A673 (cell line): Measurements from ENCODE around the gene COX6B1. TPM values are rescaled to one million over a fixed set of nuclear protein-coding genes. Genes with fewer than 3 reads are reported as not detected.

Experiments used
- BruUV-seq: library from RNA; stranded (reverse); fragments of 400-500 nt; replicated peaks from 2 replicates; lab custom pipeline; 2021; lab: Mats Ljungman, UMichigan
- CTCF ChIA-PET: fragments of 300-600 bp; sonication (Branson Sonifier 250); formaldehyde crosslinking; loops from one replicate; lab custom pipeline; 2022; ENCODE audit warnings: antibody characterized with exemption; lab: Charles Lee
- POLR2A ChIA-PET: fragments of 300-600 bp; sonication (Branson Sonifier 250); formaldehyde crosslinking; loops from one replicate; lab custom pipeline; 2022; ENCODE audit warnings: antibody characterized with exemption; ENCODE audit not compliant: low non-redundant PET; lab: Charles Lee
- DNase-seq: peaks from one replicate; pipeline ENCODE4 v3.0.0-alpha.2; 2015; ENCODE audit warnings: low spot score
- H3K27ac ChIP-seq: fragments of 200-600 bp; sonication (generic); 2 replicates; pipeline ENCODE4 v1.5.1; 2016; ENCODE audit warnings: mixed run types, low read depth, mild to moderate bottlenecking, mixed read lengths, antibody characterized with exemption, low read length; ENCODE audit not compliant: poor library complexity, severe bottlenecking
- H3K27me3 ChIP-seq: fragments of 200-600 bp; sonication (generic); replicated peaks from 2 replicates; pipeline ENCODE4 v1.6.1; 2017; ENCODE audit warnings: mixed run types, low read depth, mild to moderate bottlenecking, mixed read lengths, antibody characterized with exemption, low read length; ENCODE audit not compliant: insufficient read depth, poor library complexity
- H3K36me3 ChIP-seq: fragments of 200-600 bp; sonication (generic); 2 replicates; pipeline ENCODE4 v1.6.1; 2016; ENCODE audit warnings: mixed run types, mild to moderate bottlenecking, mixed read lengths, antibody characterized with exemption, low read length; ENCODE audit not compliant: insufficient read depth, poor library complexity, severe bottlenecking
- H3K4me1 ChIP-seq: fragments of 200-600 bp; sonication (generic); 2 replicates; pipeline ENCODE4 v1.6.1; 2017; ENCODE audit warnings: mixed run types, mild to moderate bottlenecking, mixed read lengths, antibody characterized with exemption, low read length; ENCODE audit not compliant: insufficient read depth, poor library complexity, severe bottlenecking
- H3K4me3 ChIP-seq: fragments of 200-600 bp; sonication (generic); 2 replicates; pipeline ENCODE4 v1.5.1; 2016; ENCODE audit warnings: low read depth, mixed run types, mild to moderate bottlenecking, mixed read lengths, low read length; ENCODE audit not compliant: poor library complexity, severe bottlenecking
- H3K9me3 ChIP-seq: fragments of 200-600 bp; sonication (generic); 2 replicates; pipeline ENCODE4 v1.6.1; 2016; ENCODE audit warnings: mixed run types, low read depth, mild to moderate bottlenecking, mixed read lengths, antibody characterized with exemption, low read length; ENCODE audit not compliant: poor library complexity, severe bottlenecking
- CTCF ChIP-seq: fragments of 300-800, 200-600 bp; sonication (generic); conservative IDR thresholded peaks from 2 replicates; pipeline ENCODE4 v1.5.1; 2017; ENCODE audit warnings: low read depth, mild to moderate bottlenecking, antibody characterized with exemption, low read length, moderate library complexity, mixed read lengths
- EZH2 ChIP-seq: fragments of 200-600 bp; sonication (generic); IDR thresholded peaks from 2 replicates; pipeline ENCODE4 v1.6.1; 2017; ENCODE audit warnings: borderline replicate concordance, low read depth, mild to moderate bottlenecking, mixed read lengths, antibody characterized with exemption, low read length; ENCODE audit not compliant: poor library complexity, severe bottlenecking
- intact Hi-C: fragments of 100-400 bp; cut with micrococcal nuclease; formaldehyde crosslinking; loops from one replicate; pipeline ENCODE4 v1.10.0; 2022; ENCODE audit not compliant: unreplicated experiment
- total RNA-seq: library from RNA; stranded (reverse); gene quantifications from 2 replicates; pipeline ENCODE4 v1.2.3, GENCODE V29; 2021

Gene COX6B1
- total RNA-seq, 1 experiment from 2014 or later = 467 TPM

- no TSS peak for BruUV-seq
- H3K4me3 ChIP-seq = no peak overlapping the region
- POLR2A ChIA-PET = no interaction called here
Observed at GRCh38 chr19:35607661-35608060, 40.5 kb upstream of the COX6B1 start.

GRCh38 chr19:35608251-35608650 is 39.9 kb upstream of the COX6B1 start:
- POLR2A ChIA-PET = no interaction called here
- TF ChIP-seq CTCF (no peak), EZH2 (no peak)
- intact Hi-C loops = no loop called here
- Histone ChIP-seq H3K4me3 (no peak overlapping the region), H3K36me3 (no peaks in the 10 kb centered on the region), H3K9me3 (peaks cover 8% of the 10 kb centered on the region), H3K27me3 (no peaks in the 10 kb centered on the region), H3K4me1 (peaks cover 2% of the 10 kb centered on the region), H3K27ac (no peak overlapping the region)
- no TSS peak for BruUV-seq
- DNase-seq = no peak
- CTCF ChIA-PET = no interaction called here

More at GRCh38 chr19:35607661-35608060, 40.5 kb upstream of the COX6B1 start:
- Histone ChIP-seq H3K36me3 (no peaks in the 10 kb centered on the region), H3K27me3 (no peaks in the 10 kb centered on the region), H3K9me3 (peaks cover 8% of the 10 kb centered on the region), H3K27ac (no peak overlapping the region), H3K4me1 (no peaks in the 10 kb centered on the region)
- CTCF ChIA-PET = no interaction called here
- intact Hi-C loops = no loop called here
- no peak for DNase-seq
- TF ChIP-seq EZH2 (no peak), CTCF (no peak)

GRCh38 chr19:35609851-35610353 is 38.2 kb upstream of the COX6B1 start:
- TF ChIP-seq CTCF = no peak
- TF ChIP-seq EZH2 = no peak
- H3K9me3 ChIP-seq = peaks cover 8% of the 10 kb centered on the region
- H3K27me3 ChIP-seq = no peaks in the 10 kb centered on the region
- POLR2A ChIA-PET = no interaction called here
- DNase-seq = no peak
- BruUV-seq = no TSS peak
- H3K36me3 ChIP-seq = no peaks in the 10 kb centered on the region
- H3K4me3 ChIP-seq = no peak overlapping the region
- H3K27ac ChIP-seq = no peak overlapping the region
- CTCF ChIA-PET = no interaction called here
- intact Hi-C loops = no loop called here
- H3K4me1 ChIP-seq = peaks cover 6% of the 10 kb centered on the region
